GM21423 (cell line): ENCODE data around the gene CIB4.

Source experiments
- ATAC-seq: cut with Tn5 transposase; IDR thresholded peaks from one replicate; pipeline ENCODE4 v1.9.1; 2021; ENCODE audit warnings: mild to moderate bottlenecking, moderate library complexity; ENCODE audit not compliant: unreplicated experiment

The CIB4 gene

GRCh38 chr2:26623541-26624495, 17.3 kb downstream of the CIB4 start:
- no peak for ATAC-seq

GRCh38 chr2:26621469-26622199, 19.5 kb downstream of the CIB4 start:
- no peak for ATAC-seq

- no peak for ATAC-seq
Observed at GRCh38 chr2:26620031-26620605, 21.0 kb downstream of the CIB4 start.

GRCh38 chr2:26619521-26619951, 21.6 kb downstream of the CIB4 start:
- ATAC-seq, result no peak

- no peak for ATAC-seq
Observed at GRCh38 chr2:26619096-26619495, 22.1 kb downstream of the CIB4 start.

GRCh38 chr2:26618611-26619010, 22.6 kb downstream of the CIB4 start:
- ATAC-seq, result no peak

GRCh38 chr2:26617588-26618083, 23.5 kb downstream of the CIB4 start:
- no peak for ATAC-seq

GRCh38 chr2:26616706-26617587, 24.2 kb downstream of the CIB4 start:
- no peak for ATAC-seq

- ATAC-seq, result no peak
Observed at GRCh38 chr2:26615860-26616705, 25.1 kb downstream of the CIB4 start.

GRCh38 chr2:26615336-26615859, 25.8 kb downstream of the CIB4 start:
- no peak for ATAC-seq

GRCh38 chr2:26614216-26615138, 26.7 kb downstream of the CIB4 start:
- no peak for ATAC-seq

GRCh38 chr2:26613241-26614215, 27.6 kb downstream of the CIB4 start:
- no peak for ATAC-seq

- ATAC-seq, result no peak
Observed at GRCh38 chr2:26612522-26613240, 28.5 kb downstream of the CIB4 start.

- ATAC-seq, result no peak
Observed at GRCh38 chr2:26612034-26612433, 29.1 kb downstream of the CIB4 start.

- no peak for ATAC-seq
Observed at GRCh38 chr2:26610504-26611335, 30.4 kb downstream of the CIB4 start.
